Colonic mucosa (tissue), 4 donors: ENCODE measurements around the gene ASZ1. TPM values are rescaled to one million over a fixed set of nuclear protein-coding genes. Genes with fewer than 3 reads are reported as not detected.

Source experiments
- DNase-seq: peaks from one replicate; pipeline ENCODE4 v3.0.0-alpha.2; 2020
- H3K27ac ChIP-seq: fragments of 200-600 bp; one replicate; pipeline ENCODE4 v1.8.0; 2021
- H3K27me3 ChIP-seq: fragments of 200-600 bp; one replicate; pipeline ENCODE4 v1.8.0; 2021
- H3K36me3 ChIP-seq: fragments of 200-600 bp; one replicate; pipeline ENCODE4 v1.8.0; 2021
- H3K4me1 ChIP-seq: fragments of 200-600 bp; one replicate; pipeline ENCODE4 v1.8.0; 2021; ENCODE audit warnings: mild to moderate bottlenecking
- H3K4me3 ChIP-seq: fragments of 200-600 bp; one replicate; pipeline ENCODE4 v1.8.0; 2021
- H3K9ac ChIP-seq, 2 donors: one replicate each; pipeline ENCODE4 v1.7.0; 2013; ENCODE audit warnings: control low read depth in 2 of 2, low read depth in 2 of 2, low read length in 2 of 2
- H3K9me3 ChIP-seq: fragments of 200-600 bp; one replicate; pipeline ENCODE4 v1.8.0; 2021
- CTCF ChIP-seq: fragments of 200-600 bp; IDR thresholded peaks from one replicate; pipeline ENCODE4 v1.8.0; 2022; ENCODE audit warnings: antibody characterized with exemption, mild to moderate bottlenecking
- intact Hi-C: fragments of 100-400 bp; cut with DNase I; formaldehyde crosslinking; loops from one replicate; pipeline ENCODE4 v1.14.1; 2022
- total RNA-seq, 2 donors: library from RNA; stranded (reverse); fragmentation: NEBNext Ultra II Directional in 1 of 2; extraction: Animal tissue kit (Norgen Biotek cat#: 25700) in 1 of 2; gene quantifications; one replicate each; pipeline ENCODE4 v1.2.1, GENCODE V29; 2021
- donor health status: healthy.
- donor health status: DM: no; HTN: no; CAD: no.
- donor health status: DM: no; HTN: no; CAD: no.

ASZ1 gene
- total RNA-seq, 2 donors from 2014 or later = not detected

- Histone ChIP-seq H3K27ac (no peak overlapping the region), H3K9ac (no peak overlapping the region), H3K4me3 (no peak overlapping the region), H3K4me1 (no peaks in the 10 kb centered on the region), H3K36me3 (no peaks in the 10 kb centered on the region), H3K27me3 (no peaks in the 10 kb centered on the region), H3K9me3 (no peaks in the 10 kb centered on the region)
- intact Hi-C loops = no loop called here
- TF ChIP-seq CTCF = no peak
- no peak for DNase-seq
These were observed 41.1 kb downstream of the ASZ1 start for GRCh38 chr7:117386110-117386706.

- TF ChIP-seq CTCF = no peak
- DNase-seq = no peak
- Histone ChIP-seq H3K27ac (no peak overlapping the region), H3K4me3 (no peak overlapping the region), H3K27me3 (no peaks in the 10 kb centered on the region), H3K9me3 (no peaks in the 10 kb centered on the region), H3K4me1 (no peaks in the 10 kb centered on the region), H3K9ac (no peak overlapping the region), H3K36me3 (no peaks in the 10 kb centered on the region)
- intact Hi-C loops = no loop called here
These were observed 41.8 kb downstream of the ASZ1 start for GRCh38 chr7:117385363-117386109.

DNA sequence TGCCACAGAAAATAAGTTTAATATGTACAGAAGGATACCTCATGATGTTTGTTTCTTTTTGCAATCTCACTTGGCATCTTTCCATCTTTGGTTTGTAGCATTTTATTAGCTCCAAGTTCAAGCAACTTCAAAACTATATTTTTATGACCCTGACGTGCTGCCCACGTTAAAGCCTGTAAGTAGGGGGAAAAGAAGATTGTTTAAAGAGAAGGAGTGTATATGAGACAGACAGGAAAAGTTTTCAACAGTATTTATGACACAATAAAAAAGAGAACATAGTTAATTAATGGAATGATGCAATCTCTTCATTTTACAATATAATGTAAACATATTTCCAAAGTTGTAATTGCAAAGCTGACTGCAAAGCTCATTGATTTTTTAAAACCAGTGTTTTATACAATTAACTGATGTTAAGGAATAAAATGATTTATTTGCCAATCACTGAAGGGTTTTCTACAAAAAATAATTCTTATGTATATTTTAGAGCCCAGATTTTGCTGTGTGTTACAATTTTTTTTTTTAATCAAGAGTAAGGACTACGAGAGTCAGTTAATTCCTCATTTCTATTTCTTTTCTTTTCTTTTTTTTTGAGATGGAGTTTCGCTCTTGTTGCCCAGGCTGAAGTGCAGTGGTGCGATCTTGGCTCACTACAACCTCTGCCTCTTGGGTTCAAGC is 42.5 kb downstream of the ASZ1 start:
- DNase-seq = no peak
- intact Hi-C loops = loop anchor here (5.0 kb wide), 1 partner anchor 168 kb away; no protein-coding TSS in a partner anchor
- no peaks in the 10 kb centered on the region for H3K36me3 ChIP-seq
- H3K27ac ChIP-seq = no peak overlapping the region
- H3K9ac ChIP-seq = no peak overlapping the region
- no peaks in the 10 kb centered on the region for H3K4me1 ChIP-seq
- no peaks in the 10 kb centered on the region for H3K27me3 ChIP-seq
- no peaks in the 10 kb centered on the region for H3K9me3 ChIP-seq
- H3K4me3 ChIP-seq = no peak overlapping the region
- no peak for TF ChIP-seq CTCF

DNA sequence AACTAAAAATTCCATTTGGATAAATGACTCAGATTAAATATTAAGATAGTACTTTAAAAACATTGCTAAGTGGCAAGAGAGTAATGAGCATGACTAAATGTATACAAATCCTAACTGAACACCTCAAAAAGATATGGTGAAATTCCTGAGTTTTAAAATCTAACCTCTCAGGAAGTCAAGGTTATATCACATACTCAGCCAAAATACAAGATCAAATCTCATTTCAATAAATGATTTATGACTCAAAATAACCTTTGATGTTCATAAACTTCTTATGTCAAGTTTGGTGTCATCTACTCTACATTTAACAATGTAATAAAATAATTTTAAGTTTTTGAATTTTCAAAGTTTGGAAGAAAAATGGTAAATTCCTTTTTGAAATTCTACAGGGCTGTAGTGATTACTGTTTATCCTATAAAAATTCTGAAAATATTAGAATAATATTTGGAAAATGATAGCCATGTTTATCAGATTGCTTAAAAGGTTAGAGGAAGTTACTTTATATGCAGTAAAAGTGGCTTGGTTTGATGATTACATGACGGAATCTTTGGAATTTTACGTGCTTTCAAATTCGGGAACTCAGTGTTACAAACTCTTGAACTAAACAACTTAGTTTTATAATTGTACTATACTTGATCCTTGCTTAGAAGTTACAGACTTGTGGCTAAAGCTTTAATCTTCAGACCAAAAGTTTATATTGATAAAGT is 43.7 kb downstream of the ASZ1 start:
- Histone ChIP-seq H3K27ac (no peak overlapping the region), H3K4me3 (no peak overlapping the region), H3K9ac (no peak overlapping the region), H3K4me1 (no peaks in the 10 kb centered on the region), H3K27me3 (no peaks in the 10 kb centered on the region), H3K9me3 (no peaks in the 10 kb centered on the region), H3K36me3 (no peaks in the 10 kb centered on the region)
- intact Hi-C loops = loop anchor here (5.0 kb wide), 1 partner anchor 166 kb away; no protein-coding TSS in a partner anchor
- TF ChIP-seq CTCF = no peak
- DNase-seq = no peak

- Histone ChIP-seq H3K9ac (no peak overlapping the region), H3K4me1 (no peaks in the 10 kb centered on the region), H3K36me3 (no peaks in the 10 kb centered on the region), H3K27ac (no peak overlapping the region), H3K4me3 (no peak overlapping the region), H3K27me3 (no peaks in the 10 kb centered on the region), H3K9me3 (no peaks in the 10 kb centered on the region)
- TF ChIP-seq CTCF = no peak
- intact Hi-C loops = loop anchor here (5.0 kb wide), 1 partner anchor 166 kb away; no protein-coding TSS in a partner anchor
- DNase-seq = no peak
These were observed 44.2 kb downstream of the ASZ1 start for GRCh38 chr7:117383046-117383445.
